ENCODE data around the gene PHF21A. TPM values are rescaled to one million over a fixed set of nuclear protein-coding genes. Genes with fewer than 3 reads are reported as not detected.
"Not testable (repeated sequence)": the region's sequence is repeated elsewhere in the genome, so short reads cannot be mapped to it uniquely, and the experiment has no call there.

Gene PHF21A
- total and polyA plus RNA-seq, 4 donors: 32.1 to 52.2 (median 41.5) TPM

DNA sequence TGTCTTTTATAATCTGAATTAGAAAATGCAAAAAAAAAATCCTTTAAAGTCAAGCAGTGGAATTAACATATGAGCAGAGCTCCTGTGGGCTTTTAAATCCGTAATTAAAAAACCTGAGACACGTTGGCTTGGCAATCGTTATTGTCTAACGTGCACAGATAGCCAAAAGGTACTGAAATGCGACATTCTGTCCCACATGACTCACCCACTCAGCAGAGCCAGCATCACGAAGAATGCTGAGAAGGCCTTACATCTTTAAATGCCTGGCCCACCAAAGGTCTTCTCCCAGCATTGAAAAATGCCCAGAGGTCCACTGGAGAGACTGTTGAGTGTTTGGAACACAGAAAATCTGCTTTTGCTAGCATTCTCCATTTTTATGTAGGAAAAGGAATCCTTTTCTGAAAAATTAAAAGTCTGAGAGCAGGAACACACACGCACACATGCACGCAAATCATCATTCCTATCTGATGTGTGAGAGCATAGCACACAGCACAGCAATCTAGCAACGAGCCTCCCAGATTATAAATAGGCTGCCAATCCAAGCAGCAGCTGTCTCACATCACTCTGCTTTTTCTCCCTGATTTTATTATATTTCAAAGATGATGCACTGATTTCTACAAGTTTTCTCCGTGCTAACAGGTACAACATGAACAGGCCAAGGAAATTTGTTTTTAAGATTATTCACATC lies 94.5 kb downstream of the PHF21A start:
- Histone ChIP-seq H3K36me3 (ENCODE audit: control insufficient read depth, insufficient read depth, low read length) (no peaks in the 10 kb centered on the region), H3K27ac (ENCODE audit: low read depth, low read length) (no peak overlapping the region), H3K27me3 (ENCODE audit: control insufficient read depth, insufficient read depth, low read length) (no peaks in the 10 kb centered on the region), H3K4me1 (ENCODE audit: control insufficient read depth, insufficient read depth, low read length) (no peaks in the 10 kb centered on the region), H3K4me3 (ENCODE audit: low read depth, low read length) (no peak overlapping the region), H3K9me3 (ENCODE audit: control insufficient read depth, insufficient read depth, low read length) (no peaks in the 10 kb centered on the region)
- peak in 1 of 6 donors; percentile 70 for DNase-seq (ENCODE audit: low read depth in 4 of 6, low spot score in 6 of 6)
- 45% methylated on average over 8 of the region's 10 CpGs for WGBS (ENCODE audit: insufficient coverage)

DNA sequence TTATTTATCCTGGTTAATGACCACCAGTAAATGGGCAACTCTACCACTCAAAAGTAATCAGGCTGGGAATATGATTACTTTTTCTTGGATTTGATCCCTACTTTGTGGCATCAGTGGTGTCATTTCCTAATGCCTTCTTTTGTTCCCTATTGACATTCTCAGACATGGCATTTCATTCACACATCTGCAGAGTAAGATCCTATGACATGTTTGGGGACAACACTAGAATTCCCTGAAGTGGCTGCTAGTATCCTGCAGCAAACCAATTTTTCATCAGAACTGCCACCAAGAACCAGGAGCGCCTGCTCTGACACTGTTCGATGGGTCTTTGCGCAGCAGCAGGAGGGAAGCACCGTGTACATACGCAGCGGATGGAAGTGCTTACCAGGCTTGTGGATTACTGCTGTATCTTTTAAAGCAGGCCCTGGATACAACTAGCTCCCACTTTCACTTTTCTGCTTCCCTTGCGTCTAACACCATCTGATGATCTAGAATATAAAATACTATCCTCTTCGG lies 101.1 kb downstream of the PHF21A start:
- Histone ChIP-seq H3K27ac (ENCODE audit: low read depth, low read length) (no peak overlapping the region), H3K36me3 (ENCODE audit: control insufficient read depth, insufficient read depth, low read length) (no peaks in the 10 kb centered on the region), H3K27me3 (ENCODE audit: control insufficient read depth, insufficient read depth, low read length) (no peaks in the 10 kb centered on the region), H3K4me1 (ENCODE audit: control insufficient read depth, insufficient read depth, low read length) (no peaks in the 10 kb centered on the region), H3K4me3 (ENCODE audit: low read depth, low read length) (no peak overlapping the region), H3K9me3 (ENCODE audit: control insufficient read depth, insufficient read depth, low read length) (no peaks in the 10 kb centered on the region)
- peak in 1 of 6 donors; percentile 56 for DNase-seq (ENCODE audit: low read depth in 4 of 6, low spot score in 6 of 6)
- 91% methylated on average over 6 of the region's 8 CpGs for WGBS (ENCODE audit: insufficient coverage)

DNA sequence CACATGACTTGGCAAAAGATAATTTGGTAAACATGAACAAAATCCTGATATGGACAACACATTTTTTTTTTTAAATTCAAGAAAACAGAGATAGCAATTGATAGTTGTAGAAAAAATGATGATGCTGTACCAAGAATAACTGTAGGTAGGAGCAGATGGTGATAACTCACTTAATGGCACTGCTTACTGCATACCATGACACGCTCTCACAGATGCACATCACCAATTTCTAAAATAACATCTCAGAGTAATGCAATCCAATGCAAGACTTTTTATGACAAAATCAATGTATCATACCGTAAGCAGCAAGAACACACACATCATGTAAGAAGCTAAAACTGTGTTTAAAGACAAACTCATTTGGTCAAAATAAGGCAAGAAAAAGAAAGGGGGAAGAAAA lies 102.6 kb downstream of the PHF21A start:
- Histone ChIP-seq H3K36me3 (ENCODE audit: control insufficient read depth, insufficient read depth, low read length) (no peaks in the 10 kb centered on the region), H3K27ac (ENCODE audit: low read depth, low read length) (no peak overlapping the region), H3K4me1 (ENCODE audit: control insufficient read depth, insufficient read depth, low read length) (no peaks in the 10 kb centered on the region), H3K4me3 (ENCODE audit: low read depth, low read length) (no peak overlapping the region), H3K9me3 (ENCODE audit: control insufficient read depth, insufficient read depth, low read length) (no peaks in the 10 kb centered on the region), H3K27me3 (ENCODE audit: control insufficient read depth, insufficient read depth, low read length) (no peaks in the 10 kb centered on the region)
- WGBS (ENCODE audit: insufficient coverage): no CpG with 5 or more reads among the region's 2 CpGs
- no peak for DNase-seq (ENCODE audit: low read depth in 4 of 6, low spot score in 6 of 6)

DNA sequence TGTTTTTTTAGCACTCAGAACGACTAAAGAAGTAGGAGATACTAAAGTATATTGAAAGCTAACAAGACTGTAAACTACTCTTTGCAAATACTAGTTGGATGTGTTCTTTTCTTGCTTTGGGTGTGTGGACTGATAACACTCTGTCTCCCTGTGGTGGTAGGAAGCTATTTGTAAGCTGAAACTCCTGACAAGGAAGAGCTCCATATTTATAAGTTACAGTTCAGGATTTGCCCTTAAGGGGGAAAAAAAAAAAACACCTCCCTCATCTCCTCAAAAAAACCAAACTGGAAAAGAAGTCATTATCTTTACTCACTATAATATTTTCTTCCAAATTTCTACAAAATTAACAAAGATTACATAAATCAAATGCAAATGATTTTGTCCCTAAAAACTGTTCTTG lies 103.9 kb downstream of the PHF21A start:
- H3K27ac ChIP-seq (ENCODE audit: low read depth, low read length): no peak overlapping the region
- no CpG with 5 or more reads among the region's 1 CpG for WGBS (ENCODE audit: insufficient coverage)
- H3K9me3 ChIP-seq (ENCODE audit: control insufficient read depth, insufficient read depth, low read length): no peaks in the 10 kb centered on the region
- no peak overlapping the region for H3K4me3 ChIP-seq (ENCODE audit: low read depth, low read length)
- H3K4me1 ChIP-seq (ENCODE audit: control insufficient read depth, insufficient read depth, low read length): no peaks in the 10 kb centered on the region
- no peak for DNase-seq (ENCODE audit: low read depth in 4 of 6, low spot score in 6 of 6)
- H3K27me3 ChIP-seq (ENCODE audit: control insufficient read depth, insufficient read depth, low read length): no peaks in the 10 kb centered on the region
- H3K36me3 ChIP-seq (ENCODE audit: control insufficient read depth, insufficient read depth, low read length): no peaks in the 10 kb centered on the region

DNA sequence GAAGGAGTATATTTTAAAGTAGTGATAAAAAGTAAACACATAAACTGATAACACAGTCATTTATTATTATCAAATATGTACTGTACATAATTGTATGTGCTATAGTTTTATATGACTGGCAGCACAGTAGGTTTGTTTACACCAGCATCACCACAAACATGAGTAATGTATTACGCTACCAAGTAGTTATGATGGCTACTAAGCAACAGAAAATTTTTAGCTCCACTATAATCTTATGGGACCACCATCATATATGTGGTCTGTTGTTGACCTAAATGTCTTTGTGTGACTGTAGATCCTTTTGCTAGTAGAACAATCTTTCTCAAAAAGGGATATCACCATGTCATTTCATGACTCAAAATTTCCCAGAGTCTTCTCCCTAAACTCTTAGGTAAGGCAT lies 105.3 kb downstream of the PHF21A start:
- WGBS (ENCODE audit: insufficient coverage): no CpG with 5 or more reads among the region's 1 CpG
- Histone ChIP-seq H3K27ac (ENCODE audit: low read depth, low read length) (no peak overlapping the region), H3K9me3 (ENCODE audit: control insufficient read depth, insufficient read depth, low read length) (no peaks in the 10 kb centered on the region), H3K4me3 (ENCODE audit: low read depth, low read length) (no peak overlapping the region), H3K27me3 (ENCODE audit: control insufficient read depth, insufficient read depth, low read length) (no peaks in the 10 kb centered on the region), H3K36me3 (ENCODE audit: control insufficient read depth, insufficient read depth, low read length) (no peaks in the 10 kb centered on the region), H3K4me1 (ENCODE audit: control insufficient read depth, insufficient read depth, low read length) (no peaks in the 10 kb centered on the region)
- no peak for DNase-seq (ENCODE audit: low read depth in 4 of 6, low spot score in 6 of 6)

DNA sequence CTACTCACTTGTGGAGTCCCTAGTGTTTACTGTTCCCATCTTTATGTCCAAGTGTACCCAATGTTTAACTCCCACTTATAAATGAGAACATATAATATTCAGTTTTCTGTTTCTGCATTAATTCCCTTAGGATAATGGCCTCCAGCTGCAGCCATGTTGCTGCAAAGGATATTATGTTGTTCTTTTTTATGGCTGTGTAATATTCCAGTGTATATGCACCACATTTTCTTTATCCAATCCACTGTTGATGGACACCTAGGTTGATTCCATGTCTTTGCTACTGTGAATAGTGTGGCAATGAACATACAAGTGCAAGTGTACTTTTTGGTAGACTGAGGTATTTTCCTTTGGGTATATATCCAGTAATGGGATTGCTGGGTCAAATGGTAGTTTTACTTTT lies 107.1 kb downstream of the PHF21A start:
- not testable (repeated sequence) for H3K27me3 ChIP-seq (ENCODE audit: control insufficient read depth, insufficient read depth, low read length); H3K27ac ChIP-seq (ENCODE audit: low read depth, low read length); H3K4me1 ChIP-seq (ENCODE audit: control insufficient read depth, insufficient read depth, low read length); H3K4me3 ChIP-seq (ENCODE audit: low read depth, low read length); DNase-seq (ENCODE audit: low read depth in 4 of 6, low spot score in 6 of 6); H3K9me3 ChIP-seq (ENCODE audit: control insufficient read depth, insufficient read depth, low read length); H3K36me3 ChIP-seq (ENCODE audit: control insufficient read depth, insufficient read depth, low read length)

DNA sequence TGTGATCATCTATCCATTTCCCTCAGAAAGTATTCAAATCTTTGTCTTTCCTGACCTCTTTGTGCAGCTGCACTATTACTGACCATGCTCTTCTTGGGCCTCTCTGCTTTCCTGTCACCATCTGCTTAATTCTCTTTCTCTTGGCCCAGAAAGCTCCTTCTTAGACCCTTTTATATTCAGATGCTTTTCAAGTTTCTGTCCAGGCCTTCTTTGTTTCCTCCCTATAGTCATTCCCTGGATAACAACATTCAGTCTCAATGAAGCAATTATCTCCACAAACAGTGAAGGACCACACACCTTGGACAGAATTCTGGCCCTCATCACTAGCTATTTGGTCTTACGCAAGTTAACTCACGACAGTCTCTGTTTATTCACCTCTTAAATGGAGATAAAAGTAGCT lies 109.1 kb downstream of the PHF21A start:
- Histone ChIP-seq H3K4me1 (ENCODE audit: control insufficient read depth, insufficient read depth, low read length) (no peaks in the 10 kb centered on the region), H3K9me3 (ENCODE audit: control insufficient read depth, insufficient read depth, low read length) (no peaks in the 10 kb centered on the region), H3K27ac (ENCODE audit: low read depth, low read length) (no peak overlapping the region), H3K27me3 (ENCODE audit: control insufficient read depth, insufficient read depth, low read length) (no peaks in the 10 kb centered on the region), H3K4me3 (ENCODE audit: low read depth, low read length) (no peak overlapping the region), H3K36me3 (ENCODE audit: control insufficient read depth, insufficient read depth, low read length) (no peaks in the 10 kb centered on the region)
- WGBS (ENCODE audit: insufficient coverage): no CpG with 5 or more reads among the region's 2 CpGs
- DNase-seq (ENCODE audit: low read depth in 4 of 6, low spot score in 6 of 6): peak in 1 of 6 donors; percentile 16

DNA sequence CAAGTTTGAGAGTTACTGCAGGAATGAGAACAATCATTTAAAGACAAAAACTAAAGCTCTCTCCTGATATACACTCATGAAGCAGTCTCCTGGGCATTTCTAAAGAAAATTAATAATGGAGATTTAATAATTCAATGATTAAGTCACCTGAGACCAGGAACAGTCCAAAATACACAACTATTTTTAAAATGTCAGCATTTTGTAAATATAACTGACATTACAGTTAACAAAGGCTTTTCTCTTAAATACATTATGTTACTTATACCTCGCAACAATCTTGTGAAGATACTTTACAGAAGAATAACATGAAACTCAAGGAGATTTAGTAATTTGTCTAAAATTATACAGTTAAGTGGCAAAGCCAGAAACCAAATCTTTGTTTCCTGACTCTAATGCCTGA lies 111.2 kb downstream of the PHF21A start:
- H3K9me3 ChIP-seq (ENCODE audit: control insufficient read depth, insufficient read depth, low read length): no peaks in the 10 kb centered on the region
- no peak overlapping the region for H3K4me3 ChIP-seq (ENCODE audit: low read depth, low read length)
- no CpG with 5 or more reads among the region's 1 CpG for WGBS (ENCODE audit: insufficient coverage)
- H3K27ac ChIP-seq (ENCODE audit: low read depth, low read length): no peak overlapping the region
- no peaks in the 10 kb centered on the region for H3K27me3 ChIP-seq (ENCODE audit: control insufficient read depth, insufficient read depth, low read length)
- H3K4me1 ChIP-seq (ENCODE audit: control insufficient read depth, insufficient read depth, low read length): no peaks in the 10 kb centered on the region
- no peaks in the 10 kb centered on the region for H3K36me3 ChIP-seq (ENCODE audit: control insufficient read depth, insufficient read depth, low read length)
- DNase-seq (ENCODE audit: low read depth in 4 of 6, low spot score in 6 of 6): no peak

DNA sequence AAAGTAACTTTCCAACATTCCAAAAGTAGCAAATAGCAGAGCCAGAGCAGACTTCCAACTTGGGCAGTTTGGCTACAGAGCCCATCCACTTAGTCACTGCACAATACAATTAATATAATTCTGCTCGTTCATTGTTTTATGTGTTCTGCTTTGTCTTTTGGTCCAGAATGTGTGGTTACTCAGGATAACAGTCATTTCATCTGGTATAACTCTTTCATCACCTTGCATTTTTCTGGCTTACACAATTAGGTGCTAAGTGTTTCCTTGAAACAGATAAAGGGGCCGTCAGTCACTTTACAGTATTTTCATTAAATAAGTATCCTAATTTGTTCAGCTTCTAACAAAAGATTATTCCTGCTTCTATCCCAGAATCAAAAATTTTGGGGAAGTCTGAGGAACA lies 111.6 kb downstream of the PHF21A start:
- Histone ChIP-seq H3K36me3 (ENCODE audit: control insufficient read depth, insufficient read depth, low read length) (no peaks in the 10 kb centered on the region), H3K27ac (ENCODE audit: low read depth, low read length) (no peak overlapping the region), H3K4me1 (ENCODE audit: control insufficient read depth, insufficient read depth, low read length) (no peaks in the 10 kb centered on the region), H3K9me3 (ENCODE audit: control insufficient read depth, insufficient read depth, low read length) (no peaks in the 10 kb centered on the region), H3K4me3 (ENCODE audit: low read depth, low read length) (no peak overlapping the region), H3K27me3 (ENCODE audit: control insufficient read depth, insufficient read depth, low read length) (no peaks in the 10 kb centered on the region)
- no peak for DNase-seq (ENCODE audit: low read depth in 4 of 6, low spot score in 6 of 6)
- no CpG with 5 or more reads among the region's 2 CpGs for WGBS (ENCODE audit: insufficient coverage)

DNA sequence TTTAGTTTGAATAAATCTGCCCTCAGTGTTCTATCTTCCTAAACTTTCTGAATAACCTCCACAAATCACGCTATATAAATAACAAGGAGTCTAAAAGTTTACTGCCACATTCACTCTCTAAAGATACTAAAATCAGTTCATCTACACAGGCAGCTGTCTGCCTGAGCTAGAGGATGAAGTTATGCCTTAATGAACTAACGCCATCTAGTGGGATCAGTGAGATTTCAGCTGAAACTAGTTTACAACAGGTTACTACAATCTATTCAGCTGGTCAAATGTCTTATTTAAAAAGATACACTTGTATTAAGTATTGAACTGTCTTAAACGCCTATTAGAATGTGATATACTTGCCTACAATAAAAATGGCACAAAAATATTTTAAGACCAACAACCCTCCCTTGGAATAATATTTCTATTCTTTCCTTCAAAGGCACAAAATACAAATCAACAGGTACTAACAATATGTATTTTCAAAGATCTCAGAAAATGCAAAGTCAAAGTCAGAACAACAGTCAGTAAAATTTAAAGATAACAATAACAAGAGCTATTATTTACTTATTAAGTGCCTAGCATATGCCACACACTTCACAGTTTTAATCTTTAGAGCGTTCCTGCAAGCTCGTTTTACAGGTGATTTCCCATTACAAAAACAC lies 114.7 kb downstream of the PHF21A start:
- Histone ChIP-seq H3K27me3 (ENCODE audit: control insufficient read depth, insufficient read depth, low read length) (no peaks in the 10 kb centered on the region), H3K4me1 (ENCODE audit: control insufficient read depth, insufficient read depth, low read length) (no peaks in the 10 kb centered on the region), H3K36me3 (ENCODE audit: control insufficient read depth, insufficient read depth, low read length) (no peaks in the 10 kb centered on the region), H3K4me3 (ENCODE audit: low read depth, low read length) (no peak overlapping the region), H3K27ac (ENCODE audit: low read depth, low read length) (no peak overlapping the region), H3K9me3 (ENCODE audit: control insufficient read depth, insufficient read depth, low read length) (no peaks in the 10 kb centered on the region)
- WGBS (ENCODE audit: insufficient coverage): no CpG with 5 or more reads among the region's 5 CpGs
- DNase-seq (ENCODE audit: low read depth in 4 of 6, low spot score in 6 of 6): peak in 5 of 6 donors; percentile 58 to 95 (median 73)
